ENCODE measurements around the gene ACSBG1.
"Not testable (repeated sequence)": the region's sequence is repeated elsewhere in the genome, so short reads cannot be mapped to it uniquely, and the experiment has no call there.

The ACSBG1 gene

GRCh38 chr15:78162038-78162437, 72.3 kb downstream of the ACSBG1 start:
- no peak for DNase-seq

GRCh38 chr15:78159395-78159794, 75.0 kb downstream of the ACSBG1 start:
- DNase-seq: no peak

- DNase-seq: no peak
Observed at GRCh38 chr15:78157203-78157602, 77.2 kb downstream of the ACSBG1 start.

GRCh38 chr15:78156653-78157052, 77.7 kb downstream of the ACSBG1 start:
- DNase-seq: no peak

GRCh38 chr15:78155355-78155939, 78.9 kb downstream of the ACSBG1 start:
- DNase-seq: no peak

- no peak for DNase-seq
Observed at GRCh38 chr15:78154955-78155354, 79.4 kb downstream of the ACSBG1 start.

- DNase-seq: not testable (repeated sequence)
Observed at GRCh38 chr15:78151075-78151474, 83.3 kb downstream of the ACSBG1 start.

- no peak for DNase-seq
Observed at GRCh38 chr15:78149805-78150751, 84.3 kb downstream of the ACSBG1 start.

- DNase-seq: peak; percentile 73
Observed at GRCh38 chr15:78149068-78149804, 85.1 kb downstream of the ACSBG1 start, which contains the start of gene IDH3A. IDH3A (plus strand) TSS chr15:78149362; CDS start chr15:78149404, 42 bp downstream.

- DNase-seq: no peak
Observed at GRCh38 chr15:78148392-78149067, 85.8 kb downstream of the ACSBG1 start.

GRCh38 chr15:78147566-78147965, 86.8 kb downstream of the ACSBG1 start:
- DNase-seq: no peak

GRCh38 chr15:78146425-78147154, 87.8 kb downstream of the ACSBG1 start:
- no peak for DNase-seq

- DNase-seq: no peak
Observed at GRCh38 chr15:78142332-78142731, 92.0 kb downstream of the ACSBG1 start.

GRCh38 chr15:78140292-78140691, 94.1 kb downstream of the ACSBG1 start:
- DNase-seq: no peak

GRCh38 chr15:78139578-78139977, 94.8 kb downstream of the ACSBG1 start:
- DNase-seq: no peak

GRCh38 chr15:78133801-78134200, 100.6 kb downstream of the ACSBG1 start:
- DNase-seq: no peak

- DNase-seq: peak; percentile 21
Observed at GRCh38 chr15:78131295-78132061, 102.9 kb downstream of the ACSBG1 start, which contains the start of gene CIB2. CIB2 (minus strand) TSS chr15:78131445; CDS start chr15:78131215, 230 bp downstream.

GRCh38 chr15:78130466-78131294, 103.7 kb downstream of the ACSBG1 start:
- no peak for DNase-seq

- no peak for DNase-seq
Observed at GRCh38 chr15:78129751-78130287, 104.5 kb downstream of the ACSBG1 start.
